H9 (cell line): ENCODE results near the gene GAD2. TPM values are rescaled to one million over a fixed set of nuclear protein-coding genes. Genes with fewer than 3 reads are reported as not detected.

Experiments used
- DNase-seq: peaks from one replicate; pipeline ENCODE4 v3.0.0-alpha.2; 2017
- H2AFZ ChIP-seq: one replicate; pipeline ENCODE4 v1.6.1; 2013; ENCODE audit warnings: mild to moderate bottlenecking, low read length, control low read depth, moderate library complexity
- H2AK5ac ChIP-seq: 2 replicates; pipeline ENCODE4 v1.6.1; 2013; ENCODE audit warnings: low read length, control low read depth, mixed read lengths; ENCODE audit not compliant: insufficient read length
- H2BK120ac ChIP-seq: one replicate; pipeline ENCODE4 v1.6.1; 2013; ENCODE audit warnings: low read depth, mild to moderate bottlenecking, low read length, control low read depth, inconsistent platforms; ENCODE audit not compliant: poor library complexity, severe bottlenecking
- H2BK12ac ChIP-seq: 2 replicates; pipeline ENCODE4 v1.6.1; 2013; ENCODE audit warnings: low read length, control low read depth, mixed read lengths, low read depth; ENCODE audit not compliant: insufficient read length
- H2BK15ac ChIP-seq: 2 replicates; pipeline ENCODE4 v1.6.1; 2013; ENCODE audit warnings: low read depth, low read length, control low read depth
- H2BK20ac ChIP-seq: one replicate; pipeline ENCODE4 v1.6.1; 2013; ENCODE audit warnings: low read depth, mild to moderate bottlenecking, low read length, control low read depth, inconsistent platforms; ENCODE audit not compliant: poor library complexity, severe bottlenecking
- H2BK5ac ChIP-seq: 2 replicates; pipeline ENCODE4 v1.6.1; 2013; ENCODE audit warnings: low read length, control low read depth, mixed read lengths; ENCODE audit not compliant: insufficient read length
- H3K14ac ChIP-seq: 2 replicates; pipeline ENCODE4 v1.6.1; 2013; ENCODE audit warnings: low read length, control low read depth; ENCODE audit not compliant: insufficient read depth
- H3K18ac ChIP-seq: 2 replicates; pipeline ENCODE4 v1.6.1; 2013; ENCODE audit warnings: low read depth, mild to moderate bottlenecking, mixed read lengths, low read length, control low read depth; ENCODE audit not compliant: insufficient read length
- H3K23ac ChIP-seq: 2 replicates; pipeline ENCODE4 v1.6.1; 2013; ENCODE audit warnings: low read length, control low read depth, mixed read lengths, low read depth; ENCODE audit not compliant: insufficient read length
- H3K23me2 ChIP-seq: 2 replicates; pipeline ENCODE4 v1.6.1; 2013; ENCODE audit warnings: low read depth, mild to moderate bottlenecking, mixed read lengths, low read length, control low read depth; ENCODE audit not compliant: insufficient read length, poor library complexity, severe bottlenecking
- H3K27ac ChIP-seq: 2 replicates; pipeline ENCODE4 v1.5.1; 2013; ENCODE audit warnings: low read length, control low read depth, mixed read lengths, low read depth; ENCODE audit not compliant: insufficient read length
- H3K27me3 ChIP-seq: 2 replicates; pipeline ENCODE4 v1.6.1; 2013; ENCODE audit warnings: low read length, control low read depth, inconsistent platforms; ENCODE audit not compliant: insufficient read depth
- H3K4ac ChIP-seq: 2 replicates; pipeline ENCODE4 v1.6.1; 2013; ENCODE audit warnings: low read depth, mild to moderate bottlenecking, control low read depth, inconsistent platforms, low read length, moderate library complexity
- H3K4me1 ChIP-seq: 2 replicates; pipeline ENCODE4 v1.6.1; 2013; ENCODE audit warnings: low read length, control low read depth, inconsistent platforms; ENCODE audit not compliant: insufficient read depth
- H3K4me2 ChIP-seq: 2 replicates; pipeline ENCODE4 v1.6.1; 2013; ENCODE audit warnings: low read length, control low read depth, mixed read lengths; ENCODE audit not compliant: insufficient read length, insufficient read depth
- H3K56ac ChIP-seq: 2 replicates; pipeline ENCODE4 v1.6.1; 2013; ENCODE audit warnings: low read depth, mild to moderate bottlenecking, mixed read lengths, low read length, control low read depth; ENCODE audit not compliant: insufficient read length
- H3K79me1 ChIP-seq: 2 replicates; pipeline ENCODE4 v1.6.1; 2013; ENCODE audit warnings: low read depth, mild to moderate bottlenecking, moderate library complexity, low read length, control low read depth, inconsistent platforms; ENCODE audit not compliant: insufficient read depth, poor library complexity, severe bottlenecking
- H3K79me2 ChIP-seq: 2 replicates; pipeline ENCODE4 v1.6.1; 2013; ENCODE audit warnings: low read length, control low read depth, inconsistent platforms; ENCODE audit not compliant: insufficient read depth
- H3K9ac ChIP-seq: 2 replicates; pipeline ENCODE4 v1.6.1; 2013; ENCODE audit warnings: low read length, control low read depth, mixed read lengths; ENCODE audit not compliant: insufficient read length; ENCODE audit errors: extremely low read depth
- H3K9me3 ChIP-seq: one replicate; pipeline ENCODE4 v1.6.1; 2013; ENCODE audit warnings: low read depth, low read length, inconsistent platforms; ENCODE audit not compliant: control insufficient read depth
- H3T11ph ChIP-seq: one replicate; pipeline ENCODE4 v1.6.1; 2013; ENCODE audit warnings: mild to moderate bottlenecking, low read length, control low read depth, inconsistent platforms
- H4K20me1 ChIP-seq: one replicate; pipeline ENCODE4 v1.6.1; 2013; ENCODE audit not compliant: control insufficient read depth, insufficient read length, insufficient read depth
- H4K5ac ChIP-seq: 2 replicates; pipeline ENCODE4 v1.6.1; 2013; ENCODE audit warnings: low read depth, mild to moderate bottlenecking, mixed read lengths, low read length, control low read depth; ENCODE audit not compliant: insufficient read length
- H4K8ac ChIP-seq: replicated peaks from 2 replicates; pipeline ENCODE4 v1.6.1; 2013; ENCODE audit warnings: low read length, control low read depth, mixed read lengths, low read depth; ENCODE audit not compliant: insufficient read length
- H4K91ac ChIP-seq: 2 replicates; pipeline ENCODE4 v1.6.1; 2013; ENCODE audit warnings: low read depth, mild to moderate bottlenecking, moderate library complexity, mixed read lengths, low read length, control low read depth; ENCODE audit not compliant: insufficient read length
- H3K27ac Mint-ChIP-seq, 3 experiments: 2 replicates in 2 of 3; 3 replicates in 1 of 3; pipeline ENCODE4 v1.8.0; 2020 to 2021; ENCODE audit warnings: mixed read lengths in 3 of 3, mild to moderate bottlenecking in 1 of 3, moderate library complexity in 1 of 3
- H3K27me3 Mint-ChIP-seq: 2 replicates; pipeline ENCODE4 v1.8.0; 2021; ENCODE audit warnings: low read depth, mild to moderate bottlenecking, moderate library complexity, mixed read lengths
- H3K36me3 Mint-ChIP-seq, 3 experiments: 2 replicates in 2 of 3; 3 replicates in 1 of 3; pipeline ENCODE4 v1.8.0; 2020 to 2021; ENCODE audit warnings: low read depth in 3 of 3, mixed read lengths in 3 of 3; ENCODE audit not compliant: insufficient read depth in 1 of 3
- H3K4me1 Mint-ChIP-seq, 2 experiments: 2 replicates each; pipeline ENCODE4 v1.8.0; 2020; ENCODE audit warnings: mixed read lengths in 2 of 2
- H3K4me3 Mint-ChIP-seq, 2 experiments: 2 replicates in 1 of 2; 3 replicates in 1 of 2; pipeline ENCODE4 v1.8.0; 2020 to 2021; ENCODE audit warnings: mild to moderate bottlenecking in 2 of 2, mixed read lengths in 2 of 2, moderate library complexity in 1 of 2
- H3K9me3 Mint-ChIP-seq, 2 experiments: 2 replicates in 1 of 2; 3 replicates in 1 of 2; pipeline ENCODE4 v1.8.0; 2020; ENCODE audit warnings: mild to moderate bottlenecking in 2 of 2, mixed read lengths in 2 of 2, moderate library complexity in 1 of 2
- WGBS: extraction: QIAGEN DNeasy Blood & Tissue Kit; methylation state at CpG from one replicate; pipeline ENCODE4 v1.1.7; 2013; ENCODE audit warnings: missing lambda C conversion rate, low lambda C conversion rate, mixed read lengths; ENCODE audit not compliant: insufficient read length; ENCODE audit errors: extremely low coverage; 5-methylcytosine and 5-hydroxymethylcytosine counted together
- total RNA-seq: library from RNA; stranded (reverse); gene quantifications from 2 replicates; pipeline ENCODE4 v1.2.1, GENCODE V29; 2021
- TF ChIP-seq, protein P1 (sequence below): fragments of 200-600 bp; sonication (generic); conservative IDR thresholded peaks from 3 replicates; pipeline ENCODE4 v1.8.0; 2021; ENCODE audit warnings: antibody characterized with exemption, mild to moderate bottlenecking

Gene GAD2
- total RNA-seq, 1 experiment from 2014 or later: 2.0 TPM

GRCh38 chr10:26205223-26205622 is 11.4 kb upstream of the GAD2 start:
- TF ChIP-seq, protein P1, sequence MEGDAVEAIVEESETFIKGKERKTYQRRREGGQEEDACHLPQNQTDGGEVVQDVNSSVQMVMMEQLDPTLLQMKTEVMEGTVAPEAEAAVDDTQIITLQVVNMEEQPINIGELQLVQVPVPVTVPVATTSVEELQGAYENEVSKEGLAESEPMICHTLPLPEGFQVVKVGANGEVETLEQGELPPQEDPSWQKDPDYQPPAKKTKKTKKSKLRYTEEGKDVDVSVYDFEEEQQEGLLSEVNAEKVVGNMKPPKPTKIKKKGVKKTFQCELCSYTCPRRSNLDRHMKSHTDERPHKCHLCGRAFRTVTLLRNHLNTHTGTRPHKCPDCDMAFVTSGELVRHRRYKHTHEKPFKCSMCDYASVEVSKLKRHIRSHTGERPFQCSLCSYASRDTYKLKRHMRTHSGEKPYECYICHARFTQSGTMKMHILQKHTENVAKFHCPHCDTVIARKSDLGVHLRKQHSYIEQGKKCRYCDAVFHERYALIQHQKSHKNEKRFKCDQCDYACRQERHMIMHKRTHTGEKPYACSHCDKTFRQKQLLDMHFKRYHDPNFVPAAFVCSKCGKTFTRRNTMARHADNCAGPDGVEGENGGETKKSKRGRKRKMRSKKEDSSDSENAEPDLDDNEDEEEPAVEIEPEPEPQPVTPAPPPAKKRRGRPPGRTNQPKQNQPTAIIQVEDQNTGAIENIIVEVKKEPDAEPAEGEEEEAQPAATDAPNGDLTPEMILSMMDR: no peak
- Histone ChIP-seq H3K79me1 (no peaks in the 10 kb centered on the region), H2BK12ac (no peak overlapping the region), H2BK20ac (no peak overlapping the region), H3K4me2 (no peak overlapping the region), H4K20me1 (no peaks in the 10 kb centered on the region), H2BK5ac (no peak overlapping the region), H3K23me2 (no peaks in the 10 kb centered on the region), H2AK5ac (no peak overlapping the region), H2AFZ (no peak overlapping the region), H3K23ac (no peak overlapping the region), H4K8ac (no peak overlapping the region), H3K4me1 (no peaks in the 10 kb centered on the region), H3K4ac (no peak overlapping the region), H2BK15ac (no peak overlapping the region), H3K18ac (no peak overlapping the region), H4K91ac (no peak overlapping the region), H3K9me3 (no peaks in the 10 kb centered on the region), H3K9ac (no peak overlapping the region), H3K14ac (no peak overlapping the region), H3K79me2 (no peaks in the 10 kb centered on the region), H4K5ac (no peak overlapping the region), H3K56ac (no peak overlapping the region), H2BK120ac (no peak overlapping the region), H3T11ph (no peak overlapping the region), H3K27me3 (peaks cover 2% of the 10 kb centered on the region; the same call in 1 of the 2 replicates), H3K27ac (no peak overlapping the region)
- Mint-ChIP-seq H3K4me1 (peaks cover under 1 to 2% of the 10 kb centered on the region in 2 experiments; a peak in 1 of 4 replicates), H3K36me3 (no peaks in the 10 kb centered on the region; a peak in 1 of 7 replicates), H3K27me3 (no peaks in the 10 kb centered on the region), H3K9me3 (no peaks in the 10 kb centered on the region; a peak in 2 of 5 replicates), H3K27ac (no peak overlapping the region), H3K4me3 (no peak overlapping the region)
- DNase-seq: no peak
- no CpG with 5 or more reads among the region's 2 CpGs for WGBS
